Measurements from ENCODE around the gene FBN1. TPM values are rescaled to one million over a fixed set of nuclear protein-coding genes. Genes with fewer than 3 reads are reported as not detected.

FBN1 gene
- total RNA-seq, 1 experiment from 2014 or later: 6.7 TPM

GRCh38 chr15:48437178-48437577 is 208.3 kb downstream of the FBN1 start:
- Histone ChIP-seq H3K27ac (ENCODE audit: low read length) (no peak overlapping the region), H3K9me2 (replicated peaks; ENCODE audit: low read length) (no peaks in the 10 kb centered on the region), H3K4me1 (ENCODE audit: insufficient read depth, low read length) (peaks cover 17% of the 10 kb centered on the region), H3K9ac (ENCODE audit: low read length) (no peak overlapping the region), H3K36me3 (ENCODE audit: low read depth, low read length) (no peaks in the 10 kb centered on the region), H3K9me3 (ENCODE audit: low read length) (no peaks in the 10 kb centered on the region), H3K4me2 (ENCODE audit: low read length) (no peak overlapping the region), H2AFZ (ENCODE audit: low read length) (no peak overlapping the region), H3K79me2 (ENCODE audit: low read length) (no peaks in the 10 kb centered on the region), H3F3A (ENCODE audit: low read length, unreplicated experiment) (no peaks in the 10 kb centered on the region), H4K20me1 (ENCODE audit: low read length) (no peaks in the 10 kb centered on the region), H3K4me3 (ENCODE audit: low read length) (no peak overlapping the region), H3K27me3 (ENCODE audit: low read length) (no peaks in the 10 kb centered on the region)
- no TSS peak for BruUV-seq (replicated peaks)
- intact Hi-C loops (cut with micrococcal nuclease): no loop called here
- TF ChIP-seq EZH2phosphoT487 (IDR thresholded peaks at IDR 0.05; ENCODE audit: borderline replicate concordance, low read length): no peak
- no peak for TF ChIP-seq CTCF (conservative IDR thresholded peaks at IDR 0.05; ENCODE audit: low read depth, low read length)
- no peak for TF ChIP-seq EZH2 (IDR thresholded peaks at IDR 0.05; ENCODE audit: low read length, unreplicated experiment)
- ChIA-PET POLR2A (ENCODE audit: unreplicated experiment) (no interaction called here), CTCF (no interaction called here)
- no peak for DNase-seq
- ATAC-seq: no peak

- no TSS peak for BruUV-seq (replicated peaks)
- POLR2A ChIA-PET (ENCODE audit: unreplicated experiment): no interaction called here
- Histone ChIP-seq H3K27ac (ENCODE audit: low read length) (no peak overlapping the region), H2AFZ (ENCODE audit: low read length) (no peak overlapping the region), H3F3A (ENCODE audit: low read length, unreplicated experiment) (no peaks in the 10 kb centered on the region), H4K20me1 (ENCODE audit: low read length) (no peaks in the 10 kb centered on the region), H3K79me2 (ENCODE audit: low read length) (no peaks in the 10 kb centered on the region), H3K4me3 (ENCODE audit: low read length) (no peak overlapping the region), H3K4me2 (ENCODE audit: low read length) (no peak overlapping the region), H3K4me1 (ENCODE audit: insufficient read depth, low read length) (peaks cover 17% of the 10 kb centered on the region), H3K9me2 (replicated peaks; ENCODE audit: low read length) (no peaks in the 10 kb centered on the region), H3K27me3 (ENCODE audit: low read length) (no peaks in the 10 kb centered on the region), H3K9me3 (ENCODE audit: low read length) (no peaks in the 10 kb centered on the region), H3K9ac (ENCODE audit: low read length) (no peak overlapping the region), H3K36me3 (ENCODE audit: low read depth, low read length) (no peaks in the 10 kb centered on the region)
- TF ChIP-seq EZH2 (IDR thresholded peaks at IDR 0.05; ENCODE audit: low read length, unreplicated experiment) (no peak), CTCF (conservative IDR thresholded peaks at IDR 0.05; ENCODE audit: low read depth, low read length) (no peak), EZH2phosphoT487 (IDR thresholded peaks at IDR 0.05; ENCODE audit: borderline replicate concordance, low read length) (no peak)
- intact Hi-C loops (cut with micrococcal nuclease): no loop called here
- CTCF ChIA-PET: no interaction called here
- DNase-seq (no peak), ATAC-seq (no peak)
These were observed 210.2 kb downstream of the FBN1 start for GRCh38 chr15:48435321-48435720.

GRCh38 chr15:48433226-48433886 is 212.2 kb downstream of the FBN1 start:
- no peak for TF ChIP-seq EZH2phosphoT487 (IDR thresholded peaks at IDR 0.05; ENCODE audit: borderline replicate concordance, low read length)
- no peak for TF ChIP-seq EZH2 (IDR thresholded peaks at IDR 0.05; ENCODE audit: low read length, unreplicated experiment)
- TF ChIP-seq CTCF (conservative IDR thresholded peaks at IDR 0.05; ENCODE audit: low read depth, low read length): no peak
- ChIA-PET POLR2A (ENCODE audit: unreplicated experiment) (no interaction called here), CTCF (no interaction called here)
- Histone ChIP-seq H3K9me3 (ENCODE audit: low read length) (no peaks in the 10 kb centered on the region), H4K20me1 (ENCODE audit: low read length) (no peaks in the 10 kb centered on the region), H3K4me2 (ENCODE audit: low read length) (peak overlapping the region; percentile 39), H3K36me3 (ENCODE audit: low read depth, low read length) (no peaks in the 10 kb centered on the region), H2AFZ (ENCODE audit: low read length) (no peak overlapping the region), H3K27ac (ENCODE audit: low read length) (peak overlapping the region; percentile 81), H3K27me3 (ENCODE audit: low read length) (no peaks in the 10 kb centered on the region), H3K9ac (ENCODE audit: low read length) (peak overlapping the region; percentile 23; the same call in 1 of the 2 replicates), H3K79me2 (ENCODE audit: low read length) (no peaks in the 10 kb centered on the region), H3K9me2 (replicated peaks; ENCODE audit: low read length) (no peaks in the 10 kb centered on the region), H3K4me3 (ENCODE audit: low read length) (no peak overlapping the region), H3F3A (ENCODE audit: low read length, unreplicated experiment) (no peaks in the 10 kb centered on the region), H3K4me1 (ENCODE audit: insufficient read depth, low read length) (peaks cover 17% of the 10 kb centered on the region)
- intact Hi-C loops (cut with micrococcal nuclease): no loop called here
- DNase-seq (peak; percentile 75), ATAC-seq (peak; percentile 88)
- BruUV-seq (replicated peaks): no TSS peak
